ENCODE measurements around the gene SLC8A2.

Gene SLC8A2

DNA sequence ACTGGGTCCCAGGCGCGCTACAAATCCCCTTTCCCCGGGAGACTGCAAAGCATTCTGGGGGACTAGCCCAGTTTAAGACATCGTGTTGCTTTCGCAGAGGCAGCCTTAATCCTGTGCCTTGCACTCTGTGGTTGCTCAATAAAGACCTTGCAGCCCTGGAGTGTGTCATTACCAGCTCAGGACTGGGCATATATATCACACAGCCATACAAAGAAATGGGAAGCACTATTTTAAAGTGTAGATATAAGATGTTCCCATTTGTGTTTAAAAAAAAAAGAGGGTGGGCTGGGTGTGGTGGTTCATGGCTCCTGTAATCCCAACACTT is 32.1 kb upstream of the SLC8A2 start:
- DNase-seq (ENCODE audit: low read depth), result no peak

DNA sequence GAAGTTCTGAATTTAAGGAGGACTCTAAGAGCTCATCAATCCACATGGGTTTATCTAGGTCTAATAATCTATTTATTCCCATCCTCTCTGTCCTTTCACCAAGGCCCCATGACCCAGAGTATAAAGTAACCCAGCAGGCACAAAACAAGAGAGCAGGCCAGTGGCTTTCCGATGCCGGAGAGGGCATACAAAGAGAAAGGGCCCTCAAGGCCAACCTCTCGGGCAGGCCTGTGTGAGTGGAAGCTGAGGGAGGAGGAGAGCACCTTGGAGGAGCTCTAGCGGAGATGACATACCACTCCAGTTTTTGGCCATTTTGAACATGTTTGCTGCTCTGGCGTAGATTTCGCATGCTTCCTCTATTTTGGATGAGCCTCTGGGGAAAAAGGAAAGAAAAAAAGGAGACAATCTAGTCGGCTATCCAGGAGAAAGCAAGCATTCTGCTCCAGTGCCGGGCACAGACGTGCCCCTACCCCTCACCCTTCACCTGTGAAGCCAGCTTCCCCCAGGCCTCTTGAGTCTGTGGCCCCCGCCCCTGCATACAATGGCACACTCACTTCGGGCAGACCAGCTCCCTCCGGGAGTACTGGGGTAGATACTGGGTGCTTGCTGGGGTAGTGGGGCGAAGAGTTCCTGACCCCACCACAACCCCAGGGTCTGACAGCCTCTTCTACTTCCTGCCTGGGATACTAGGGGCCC is 31.6 kb upstream of the SLC8A2 start:
- DNase-seq (ENCODE audit: low read depth), result no peak

DNA sequence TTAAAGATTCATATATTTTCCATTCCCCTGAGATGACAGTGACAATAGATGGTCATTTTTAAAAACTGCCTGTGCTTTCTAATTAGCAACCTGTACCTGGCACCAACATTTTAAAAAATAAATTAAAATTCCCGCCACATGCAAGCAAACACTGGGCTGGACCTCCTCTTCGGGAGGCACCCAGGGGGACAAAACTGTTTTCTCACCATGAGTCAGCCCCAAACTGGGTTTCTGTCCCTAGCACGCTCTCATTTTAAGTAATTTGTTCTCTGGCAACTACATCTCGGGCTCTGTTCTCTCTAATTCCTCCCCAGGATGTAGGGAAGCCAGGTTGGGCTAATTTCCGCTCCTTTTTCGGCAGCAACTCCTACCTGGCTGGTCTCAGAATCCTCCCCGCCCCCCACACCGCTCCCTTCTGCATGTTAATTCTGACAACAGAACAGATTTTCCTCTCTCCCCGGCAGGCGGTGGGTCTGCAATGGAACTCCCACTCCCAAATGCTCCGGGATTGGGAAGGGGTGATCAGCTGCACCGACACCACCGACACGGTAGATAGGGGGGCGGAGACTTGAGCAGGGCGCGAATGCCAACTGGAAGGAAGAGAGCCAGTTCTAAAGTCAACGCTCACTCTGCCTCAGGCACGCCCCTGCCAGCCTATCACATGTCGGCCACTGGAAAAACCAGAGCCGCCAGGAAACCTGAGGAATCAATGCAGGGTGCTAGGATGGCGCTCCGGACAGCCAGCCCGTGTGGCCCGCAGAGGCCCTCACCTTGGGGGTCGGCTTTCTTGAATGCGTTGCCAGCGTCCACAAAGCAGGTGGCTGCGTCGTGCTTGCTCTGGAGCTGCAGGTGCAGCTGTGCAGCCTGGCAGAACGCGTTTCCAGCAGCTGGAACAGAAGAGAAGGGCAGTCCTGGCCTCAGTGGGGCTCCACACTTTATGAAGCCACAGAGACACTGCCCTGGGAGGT is 28.5 kb upstream of the SLC8A2 start:
- DNase-seq (ENCODE audit: low read depth), result no peak

DNA sequence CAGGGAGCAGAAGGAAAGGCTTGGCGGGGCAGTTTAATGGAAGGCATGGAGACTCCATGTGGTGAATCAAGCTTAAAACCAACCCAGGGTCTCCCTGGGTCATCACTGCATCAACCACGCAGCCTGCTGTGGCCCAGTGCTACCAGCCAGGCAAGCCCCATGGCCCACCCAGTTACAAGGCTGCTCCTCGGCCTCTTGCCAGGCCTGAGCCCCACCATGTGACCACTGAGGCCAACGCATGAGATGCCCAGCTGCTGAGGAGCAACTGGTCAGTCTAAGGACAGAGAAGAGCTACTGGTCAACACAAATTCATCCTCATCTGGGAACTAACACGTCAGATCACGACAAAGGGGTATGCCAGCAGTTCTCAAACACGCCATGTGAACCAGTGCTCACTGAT is 27.7 kb upstream of the SLC8A2 start:
- no peak for DNase-seq (ENCODE audit: low read depth)

DNA sequence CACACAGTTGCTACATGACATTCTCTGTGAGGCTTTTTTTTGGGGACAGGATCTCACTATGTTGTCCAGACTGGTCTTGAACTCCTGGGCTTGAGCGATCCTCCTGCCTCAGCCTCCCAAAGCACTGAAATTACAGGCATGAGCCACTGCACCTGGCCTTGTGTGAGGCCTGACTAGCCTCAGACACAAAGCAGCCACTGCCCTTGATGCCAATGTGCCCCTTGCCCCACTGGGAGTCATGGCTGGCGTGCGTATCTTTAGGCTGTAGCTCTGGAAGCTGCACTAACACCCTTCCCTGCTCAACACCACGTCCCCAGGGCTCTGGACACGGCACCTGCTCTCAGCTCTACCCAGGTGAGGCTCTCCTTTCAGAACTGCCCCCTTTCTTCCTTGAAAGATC is 26.9 kb upstream of the SLC8A2 start:
- DNase-seq (ENCODE audit: low read depth), result no peak

DNA sequence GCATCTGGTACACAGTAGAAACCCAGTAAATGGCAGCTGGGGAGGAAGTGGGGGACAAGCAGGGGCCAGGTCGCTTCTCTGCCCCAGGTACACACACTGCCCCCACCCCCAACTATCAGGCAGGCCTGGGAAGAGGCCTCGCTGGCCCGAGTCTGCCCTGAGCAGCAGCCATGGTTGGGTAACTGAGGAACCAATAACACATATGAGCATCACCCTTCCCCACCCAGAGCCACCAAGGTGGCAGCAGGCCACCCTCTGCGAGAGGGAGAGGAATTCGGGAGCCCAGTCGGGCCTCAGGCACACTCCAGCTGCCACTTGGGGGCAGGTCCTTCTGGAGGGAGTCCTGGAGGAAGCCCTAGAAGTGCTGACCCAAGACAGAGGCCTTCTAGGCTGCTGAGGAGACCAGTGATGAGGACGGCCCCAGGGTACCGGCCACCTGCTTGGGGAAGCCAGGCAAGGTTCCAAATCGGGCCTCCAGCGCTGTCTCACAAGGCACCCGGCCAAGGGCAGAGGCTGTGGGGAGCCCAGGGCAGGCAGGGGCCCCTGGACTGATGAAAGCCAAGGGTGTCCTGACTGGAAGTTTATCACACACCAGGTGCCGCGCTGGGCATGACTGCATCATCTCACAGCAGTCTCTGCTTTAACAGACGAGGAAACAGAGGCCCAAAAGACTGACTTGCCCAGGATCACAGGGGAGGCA is 26.3 kb upstream of the SLC8A2 start:
- DNase-seq (ENCODE audit: low read depth), result no peak

DNA sequence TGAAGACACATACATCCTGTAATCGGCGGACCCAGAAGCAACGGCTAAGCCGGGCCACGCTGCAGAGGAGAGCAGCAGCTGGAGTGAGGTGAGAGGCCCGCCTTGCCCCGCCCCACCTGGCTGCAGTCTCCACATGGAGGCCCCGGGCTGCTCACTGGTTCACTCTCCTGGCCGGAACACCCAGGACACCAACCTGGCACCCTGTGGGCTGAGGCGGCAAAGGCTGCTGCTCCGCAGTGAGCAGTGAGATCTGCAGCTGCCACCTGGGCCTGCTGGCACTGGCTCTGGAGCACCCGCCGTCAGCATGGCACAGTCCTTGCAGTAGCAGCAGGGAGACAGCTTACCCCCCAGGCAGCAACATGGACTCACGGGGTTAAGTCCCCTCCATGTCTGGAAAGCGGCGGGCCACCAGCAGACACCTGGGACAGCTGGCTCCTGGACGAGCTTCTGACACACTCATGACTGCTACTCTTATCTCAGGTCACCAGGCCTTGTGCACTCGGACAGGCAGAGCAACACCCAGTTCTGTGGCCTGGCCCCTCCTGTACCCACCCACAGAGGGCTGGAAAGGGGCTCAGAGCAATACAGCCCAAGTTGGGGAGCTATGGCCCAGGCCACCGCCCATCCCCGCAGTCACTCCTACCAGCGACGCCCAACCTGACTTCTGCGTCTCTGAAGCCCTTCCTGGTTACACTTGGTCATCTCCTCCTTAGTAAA is 25.5 kb upstream of the SLC8A2 start:
- DNase-seq (ENCODE audit: low read depth), result no peak

DNA sequence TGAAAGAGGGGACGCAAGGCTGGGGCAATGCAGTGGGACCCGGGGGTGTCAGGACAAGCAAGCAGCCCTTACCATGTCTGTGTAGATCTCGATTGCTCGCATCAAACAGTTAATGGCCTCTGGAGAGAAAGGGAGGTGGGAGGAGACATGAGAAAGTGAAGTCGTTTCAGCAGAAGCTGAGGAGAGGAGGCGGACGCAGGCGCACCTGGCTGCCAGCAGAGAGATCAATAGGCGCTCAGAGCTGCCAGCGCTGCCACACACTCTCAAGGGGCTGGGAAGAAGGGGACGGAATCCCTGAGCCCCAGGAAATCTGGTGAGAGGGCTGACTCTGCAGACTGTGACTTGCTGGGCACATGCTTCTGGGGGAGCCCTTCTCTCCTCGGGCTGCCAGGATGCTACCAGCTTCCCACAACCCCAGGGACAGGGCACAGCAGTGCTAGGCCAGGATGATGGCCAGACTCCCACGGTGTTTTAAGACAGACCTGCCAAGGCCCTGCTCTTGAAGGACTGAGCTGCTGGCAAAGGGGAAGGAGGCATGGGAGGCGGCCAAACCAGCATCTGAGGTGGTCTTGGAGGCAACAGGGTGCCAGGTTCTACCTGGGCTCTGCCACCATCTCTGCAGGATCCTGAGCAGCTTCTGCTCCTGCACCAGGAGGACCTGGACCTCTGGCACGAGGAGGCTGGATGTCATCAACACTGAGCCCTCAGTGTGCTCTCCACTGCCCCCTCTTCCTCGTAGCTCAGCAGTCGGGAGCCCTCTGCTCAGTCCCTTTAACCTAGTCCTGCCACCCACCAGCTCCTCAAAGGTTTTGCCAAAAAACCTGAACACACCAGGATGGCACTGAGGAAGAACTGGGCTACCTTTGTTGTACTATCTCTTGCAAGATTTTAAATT is 24.0 kb upstream of the SLC8A2 start:
- no peak for DNase-seq (ENCODE audit: low read depth)

DNA sequence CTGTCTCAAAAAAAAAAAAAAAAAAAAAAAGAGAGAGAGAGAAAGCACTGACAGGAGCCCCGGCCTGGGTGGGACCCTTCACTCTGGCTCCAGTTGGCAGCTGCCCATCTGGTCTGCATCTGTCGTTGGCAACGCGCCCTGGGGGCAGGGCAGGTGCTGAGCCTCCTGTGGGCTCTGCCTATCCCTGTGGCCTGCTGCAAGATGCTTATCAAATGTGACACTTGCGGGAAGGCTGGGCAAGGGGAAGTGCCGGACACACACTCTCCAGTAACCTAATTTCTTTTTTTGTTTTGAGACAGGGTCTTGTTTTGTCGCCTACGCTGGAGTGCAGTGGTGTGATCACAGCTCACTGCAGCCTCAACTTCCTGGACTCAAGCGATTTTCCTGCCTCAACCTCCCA is 23.0 kb upstream of the SLC8A2 start:
- DNase-seq (ENCODE audit: low read depth), result no peak

DNA sequence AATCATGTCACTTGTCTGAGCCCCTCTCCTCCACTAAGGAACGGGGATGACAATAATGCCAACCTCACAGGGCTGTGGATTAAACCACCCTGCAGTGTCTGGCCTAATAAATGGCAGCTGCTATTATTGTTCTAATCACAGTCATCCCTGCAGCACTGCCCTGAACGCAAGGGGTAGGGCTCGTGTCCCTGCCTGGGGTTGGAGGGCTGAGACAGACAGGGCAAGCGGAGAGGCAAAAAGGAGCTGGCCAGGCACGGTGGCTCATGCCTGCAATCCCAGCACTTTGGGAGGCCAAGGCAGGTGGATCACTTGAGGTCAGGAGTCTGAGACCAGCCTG is 22.5 kb upstream of the SLC8A2 start:
- no peak for DNase-seq (ENCODE audit: low read depth)

DNA sequence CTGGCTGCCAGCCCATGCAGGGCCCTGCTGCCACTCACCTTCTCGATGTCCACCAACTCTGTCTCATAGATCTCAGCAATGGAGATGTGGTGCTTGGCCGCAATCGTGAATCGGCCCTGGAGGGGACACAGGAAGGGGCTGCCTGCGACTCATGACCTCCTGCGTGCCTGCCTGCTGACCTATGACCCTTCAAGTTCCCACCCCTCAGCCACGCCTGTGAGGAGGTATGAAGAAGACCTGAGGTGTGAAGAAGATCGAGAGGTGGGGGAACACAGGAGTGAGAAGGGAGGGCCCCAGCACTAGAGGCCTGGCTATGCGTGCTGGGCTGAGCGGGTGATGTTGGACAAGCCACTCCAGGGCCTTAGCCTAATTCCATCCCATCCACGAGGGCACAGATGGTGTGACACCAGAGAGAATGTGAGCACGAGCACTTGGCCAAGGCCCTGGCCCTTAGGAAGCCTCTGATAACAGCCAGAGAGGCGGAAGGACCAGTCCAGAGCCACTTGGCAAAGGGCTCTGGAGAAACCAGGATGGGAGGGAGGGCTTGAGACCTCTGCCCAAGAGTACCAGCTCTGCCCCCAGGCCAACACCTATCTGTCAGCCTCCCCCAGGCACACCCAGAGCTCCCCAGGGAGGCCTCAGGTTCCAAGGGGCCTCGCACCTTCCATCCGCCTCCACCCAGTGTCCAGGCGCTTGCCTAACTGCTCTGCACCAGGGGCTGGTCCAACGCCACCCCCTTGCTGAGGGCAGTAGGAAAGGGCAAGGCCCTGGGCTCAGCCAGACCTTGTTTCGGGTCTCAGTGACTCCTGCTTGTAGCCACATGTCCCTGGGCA is 21.9 kb upstream of the SLC8A2 start:
- no peak for DNase-seq (ENCODE audit: low read depth)

DNA sequence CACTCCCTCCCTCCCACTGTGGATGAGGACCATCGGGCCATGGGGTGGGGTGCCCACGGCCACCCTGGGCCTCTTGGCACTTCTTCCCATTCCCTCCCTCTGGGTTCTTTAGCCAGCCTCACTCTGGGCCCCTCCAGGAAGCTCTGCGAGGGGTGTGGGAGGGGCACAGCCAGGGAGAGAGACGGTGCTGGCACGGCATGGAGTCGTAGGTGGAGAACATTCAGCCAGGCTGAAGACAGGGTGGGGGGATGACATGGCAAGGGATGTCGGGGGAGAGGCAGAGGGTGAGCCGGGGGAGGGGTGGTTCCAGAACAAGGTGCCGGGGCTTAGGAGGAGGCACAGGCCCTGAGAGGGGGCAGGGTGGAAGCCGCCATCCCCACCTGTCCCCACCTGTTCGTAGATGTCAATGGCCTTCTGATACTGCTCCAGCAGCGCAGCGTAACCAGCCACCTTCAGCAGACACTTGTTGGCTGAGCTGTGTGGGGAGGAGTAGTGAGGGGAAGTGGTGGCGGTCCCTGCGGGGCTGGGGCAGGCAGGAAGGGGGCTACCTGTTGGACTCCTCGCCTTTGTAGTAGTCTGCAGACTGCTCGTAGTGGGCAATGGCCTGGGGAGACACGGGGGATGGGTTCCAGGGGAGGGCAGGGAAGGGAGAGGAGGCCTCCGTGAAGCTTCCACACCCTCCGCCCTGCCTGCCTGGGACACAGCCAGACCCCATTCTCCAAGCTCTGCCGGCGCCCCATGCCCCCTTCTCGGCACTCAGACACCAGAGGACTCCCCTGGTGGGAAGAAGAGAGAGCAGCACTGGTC is 21.1 kb upstream of the SLC8A2 start:
- no peak for DNase-seq (ENCODE audit: low read depth)

DNA sequence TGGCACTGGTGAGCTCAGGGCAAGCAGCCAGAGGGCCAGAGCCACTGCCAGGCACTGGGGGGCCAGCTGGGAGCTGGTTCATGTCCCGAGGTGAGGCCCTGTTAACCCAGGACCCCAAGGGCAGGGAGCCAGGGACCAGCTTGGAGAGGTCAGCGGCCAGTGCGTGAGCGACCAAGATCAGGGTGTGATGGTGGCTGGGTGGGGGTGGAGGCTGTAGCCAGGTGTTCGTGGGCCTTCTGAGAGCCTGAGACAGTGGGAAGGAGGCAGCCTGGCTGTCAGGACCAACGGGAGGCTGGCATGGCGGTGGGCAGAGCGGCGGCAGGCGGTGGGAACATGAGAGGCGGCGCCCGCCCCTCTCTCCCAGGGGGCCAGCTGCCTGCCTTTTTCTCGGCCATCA is 20.4 kb upstream of the SLC8A2 start:
- no peak for DNase-seq (ENCODE audit: low read depth)

DNA sequence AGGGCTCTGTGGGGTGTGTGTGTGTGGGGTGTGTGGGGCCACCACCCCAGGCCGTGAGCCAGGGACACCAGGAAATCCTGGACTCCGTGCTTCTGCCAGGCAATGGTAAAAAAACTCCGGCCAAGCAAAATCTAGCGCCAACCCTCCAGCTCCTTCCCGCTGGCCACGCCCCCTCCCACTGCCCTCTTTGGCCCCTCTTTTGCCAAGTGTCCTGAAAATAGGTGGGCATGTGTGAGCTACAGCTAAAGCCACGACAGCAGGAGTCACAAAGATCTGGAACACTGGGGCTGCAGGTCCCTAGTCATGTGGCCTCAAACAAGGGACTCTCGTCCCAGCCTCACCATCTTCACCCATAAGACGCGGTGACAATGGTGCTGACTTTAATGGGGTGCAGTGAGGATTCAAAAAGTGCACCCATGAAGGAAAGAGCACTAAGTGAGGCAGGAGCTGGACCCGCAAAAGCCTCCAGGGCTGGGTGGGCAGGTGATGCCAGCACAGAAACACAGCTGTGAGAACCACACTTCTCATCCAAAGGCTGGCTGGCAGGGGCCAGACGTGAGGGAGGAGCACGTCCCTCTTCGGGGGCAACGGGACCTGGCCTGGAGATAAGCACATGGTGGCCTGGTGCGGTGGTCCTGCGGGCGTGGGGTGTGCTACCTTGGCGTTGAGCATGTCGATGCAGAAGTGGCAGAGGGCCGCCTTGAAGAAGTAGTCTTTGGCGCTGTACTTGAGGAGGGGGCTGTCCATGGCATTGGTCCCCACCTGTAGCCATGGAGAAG is 19.9 kb upstream of the SLC8A2 start:
- DNase-seq (ENCODE audit: low read depth), result no peak

DNA sequence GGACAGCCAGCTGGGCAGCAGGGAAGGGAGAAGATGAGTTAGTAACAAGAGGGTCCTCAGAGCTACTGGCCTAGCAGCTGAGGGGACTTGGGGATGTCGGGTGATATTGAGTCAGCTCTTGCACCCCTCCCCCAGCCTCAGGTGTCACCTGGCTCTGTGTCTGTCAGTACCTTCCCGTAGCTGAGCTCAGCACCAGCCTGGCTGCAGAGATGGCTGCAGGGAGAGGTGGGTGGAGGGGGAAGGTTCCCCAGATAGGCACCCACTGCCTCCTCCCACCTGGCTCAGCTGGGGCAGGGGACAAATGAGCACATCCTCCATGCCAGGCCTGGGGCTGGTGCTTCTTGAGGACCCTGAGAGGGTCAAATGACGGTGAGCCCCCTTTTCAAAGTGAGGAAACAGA is 19.2 kb upstream of the SLC8A2 start:
- DNase-seq (ENCODE audit: low read depth), result no peak

DNA sequence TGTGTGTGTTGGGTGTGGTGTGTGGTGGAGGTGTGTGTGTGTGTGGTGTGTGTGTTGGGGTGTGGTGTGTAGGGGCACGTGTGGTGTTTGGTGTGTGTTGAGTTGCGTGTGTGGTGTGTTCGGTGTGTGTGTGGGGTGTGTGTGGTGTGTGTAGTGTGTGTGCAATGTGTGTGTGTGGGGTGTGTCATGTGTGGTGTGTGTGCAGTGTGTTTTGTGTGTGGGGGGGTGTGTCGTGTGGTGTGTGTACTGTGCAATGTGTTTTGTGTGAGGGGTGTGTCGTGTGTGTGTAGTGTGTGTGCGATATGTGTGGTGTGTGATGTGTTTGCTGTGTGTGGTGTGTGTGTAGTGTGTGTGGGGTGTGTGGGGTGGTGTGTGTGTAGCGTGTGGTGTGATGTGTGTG is 18.3 kb upstream of the SLC8A2 start:
- DNase-seq (ENCODE audit: low read depth), result no peak

DNA sequence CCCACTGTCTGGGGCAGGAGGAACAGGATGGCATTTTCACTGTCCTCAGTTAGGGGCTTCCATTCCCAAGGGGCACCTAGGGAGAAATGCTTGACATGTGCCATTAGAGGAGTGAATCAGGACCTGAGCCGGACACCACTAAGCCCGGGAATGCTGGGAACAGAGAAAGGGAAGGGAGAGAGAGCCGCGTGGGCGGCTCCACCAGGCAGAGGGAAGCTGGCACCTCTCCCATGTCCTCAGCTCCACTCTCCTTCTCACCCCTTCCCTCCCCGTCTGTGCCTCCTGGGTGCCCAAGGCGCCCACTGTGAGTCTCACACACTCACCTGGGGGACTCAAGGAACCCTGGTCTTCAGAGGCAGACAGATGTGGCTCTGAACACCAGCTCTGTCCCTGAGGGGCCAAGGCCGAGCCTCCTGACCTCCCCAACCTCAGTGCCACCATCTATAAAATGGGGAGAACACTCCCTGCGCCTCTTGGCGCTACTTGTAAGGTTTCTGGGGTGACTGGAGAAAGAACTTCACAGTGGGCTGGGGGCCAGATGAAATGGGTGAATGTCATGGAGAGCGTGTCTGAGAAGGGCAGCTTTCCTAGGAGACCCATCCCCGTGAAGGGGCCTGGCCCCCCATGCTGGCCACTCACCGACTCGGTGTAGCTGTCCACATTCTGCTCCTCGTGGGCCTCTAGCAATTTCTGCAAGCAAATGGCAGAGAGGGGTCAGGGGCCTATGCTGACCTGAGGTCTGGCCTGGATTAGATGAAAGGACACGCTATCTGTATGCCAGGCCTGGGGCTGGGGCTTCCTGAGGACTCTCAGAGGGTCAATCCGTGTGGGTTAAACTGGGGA is 17.6 kb upstream of the SLC8A2 start:
- no peak for DNase-seq (ENCODE audit: low read depth)

Measured in activated gamma-delta T cell treated with anti-CD3 and anti-CD28 coated beads, Interleukin-2, amount 50 U/mL, for 16 hours (primary cell).